ENCODE measurements around the gene SMAD2. TPM values are rescaled to one million over a fixed set of nuclear protein-coding genes. Genes with fewer than 3 reads are reported as not detected.

The SMAD2 gene
- total RNA-seq, 1 experiment from 2014 or later = 129 TPM

DNA sequence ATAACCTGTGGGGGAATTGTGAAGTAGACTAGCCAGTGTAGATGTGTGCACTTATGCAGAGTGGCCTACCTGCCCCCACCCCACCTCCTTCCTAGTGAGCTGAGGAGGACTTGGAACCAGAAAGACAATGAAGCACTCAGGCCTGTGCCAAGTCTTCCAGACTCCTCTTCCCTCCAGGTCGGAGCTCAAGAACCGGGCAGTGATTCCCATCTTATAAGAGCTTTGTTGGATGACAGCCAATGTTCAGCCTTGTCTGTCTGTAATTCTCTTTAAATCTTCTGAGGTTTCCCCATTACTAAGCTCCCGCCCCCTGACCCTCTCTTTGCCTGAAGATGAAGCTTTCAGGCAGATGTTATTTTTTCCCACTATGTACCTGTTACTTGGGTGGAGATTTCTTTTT is 121.0 kb downstream of the SMAD2 start:
- POLR2A ChIA-PET = no interaction called here
- Histone ChIP-seq H3K36me3 (ENCODE audit: control insufficient read depth, insufficient read depth, low read length) (no peaks in the 10 kb centered on the region), H3K27me3 (ENCODE audit: control insufficient read depth, insufficient read depth, low read length) (no peaks in the 10 kb centered on the region), H3K4me3 (ENCODE audit: low read depth in 2 of 2, low read length in 2 of 2) (no peak overlapping the region), H3K27ac (ENCODE audit: low read length) (no peak overlapping the region), H3K4me1 (ENCODE audit: control insufficient read depth, insufficient read depth, low read length) (no peaks in the 10 kb centered on the region), H3K9me3 (ENCODE audit: control insufficient read depth, insufficient read depth, low read depth, low read length) (no peaks in the 10 kb centered on the region)
- in situ Hi-C loops (cut with HindIII; ENCODE audit: low pct_unique_long_range_greater_than_20kb, low sequenced_read_pairs) = no loop called here
- CTCF ChIA-PET = no interaction called here
- ATAC-seq (no peak), DNase-seq (ENCODE audit: low read depth, low spot score) (no peak)
- TF ChIP-seq, protein P1, sequence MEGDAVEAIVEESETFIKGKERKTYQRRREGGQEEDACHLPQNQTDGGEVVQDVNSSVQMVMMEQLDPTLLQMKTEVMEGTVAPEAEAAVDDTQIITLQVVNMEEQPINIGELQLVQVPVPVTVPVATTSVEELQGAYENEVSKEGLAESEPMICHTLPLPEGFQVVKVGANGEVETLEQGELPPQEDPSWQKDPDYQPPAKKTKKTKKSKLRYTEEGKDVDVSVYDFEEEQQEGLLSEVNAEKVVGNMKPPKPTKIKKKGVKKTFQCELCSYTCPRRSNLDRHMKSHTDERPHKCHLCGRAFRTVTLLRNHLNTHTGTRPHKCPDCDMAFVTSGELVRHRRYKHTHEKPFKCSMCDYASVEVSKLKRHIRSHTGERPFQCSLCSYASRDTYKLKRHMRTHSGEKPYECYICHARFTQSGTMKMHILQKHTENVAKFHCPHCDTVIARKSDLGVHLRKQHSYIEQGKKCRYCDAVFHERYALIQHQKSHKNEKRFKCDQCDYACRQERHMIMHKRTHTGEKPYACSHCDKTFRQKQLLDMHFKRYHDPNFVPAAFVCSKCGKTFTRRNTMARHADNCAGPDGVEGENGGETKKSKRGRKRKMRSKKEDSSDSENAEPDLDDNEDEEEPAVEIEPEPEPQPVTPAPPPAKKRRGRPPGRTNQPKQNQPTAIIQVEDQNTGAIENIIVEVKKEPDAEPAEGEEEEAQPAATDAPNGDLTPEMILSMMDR (IDR thresholded peaks at IDR 0.05) = no peak
- TF ChIP-seq, protein P2, sequence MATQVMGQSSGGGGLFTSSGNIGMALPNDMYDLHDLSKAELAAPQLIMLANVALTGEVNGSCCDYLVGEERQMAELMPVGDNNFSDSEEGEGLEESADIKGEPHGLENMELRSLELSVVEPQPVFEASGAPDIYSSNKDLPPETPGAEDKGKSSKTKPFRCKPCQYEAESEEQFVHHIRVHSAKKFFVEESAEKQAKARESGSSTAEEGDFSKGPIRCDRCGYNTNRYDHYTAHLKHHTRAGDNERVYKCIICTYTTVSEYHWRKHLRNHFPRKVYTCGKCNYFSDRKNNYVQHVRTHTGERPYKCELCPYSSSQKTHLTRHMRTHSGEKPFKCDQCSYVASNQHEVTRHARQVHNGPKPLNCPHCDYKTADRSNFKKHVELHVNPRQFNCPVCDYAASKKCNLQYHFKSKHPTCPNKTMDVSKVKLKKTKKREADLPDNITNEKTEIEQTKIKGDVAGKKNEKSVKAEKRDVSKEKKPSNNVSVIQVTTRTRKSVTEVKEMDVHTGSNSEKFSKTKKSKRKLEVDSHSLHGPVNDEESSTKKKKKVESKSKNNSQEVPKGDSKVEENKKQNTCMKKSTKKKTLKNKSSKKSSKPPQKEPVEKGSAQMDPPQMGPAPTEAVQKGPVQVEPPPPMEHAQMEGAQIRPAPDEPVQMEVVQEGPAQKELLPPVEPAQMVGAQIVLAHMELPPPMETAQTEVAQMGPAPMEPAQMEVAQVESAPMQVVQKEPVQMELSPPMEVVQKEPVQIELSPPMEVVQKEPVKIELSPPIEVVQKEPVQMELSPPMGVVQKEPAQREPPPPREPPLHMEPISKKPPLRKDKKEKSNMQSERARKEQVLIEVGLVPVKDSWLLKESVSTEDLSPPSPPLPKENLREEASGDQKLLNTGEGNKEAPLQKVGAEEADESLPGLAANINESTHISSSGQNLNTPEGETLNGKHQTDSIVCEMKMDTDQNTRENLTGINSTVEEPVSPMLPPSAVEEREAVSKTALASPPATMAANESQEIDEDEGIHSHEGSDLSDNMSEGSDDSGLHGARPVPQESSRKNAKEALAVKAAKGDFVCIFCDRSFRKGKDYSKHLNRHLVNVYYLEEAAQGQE (IDR thresholded peaks at IDR 0.05; ENCODE audit: insufficient read depth in 1 of 2, low read depth in 2 of 2, low read length in 1 of 2) = no peak
- TF ChIP-seq SIN3A (IDR thresholded peaks at IDR 0.05; ENCODE audit: borderline replicate concordance, insufficient read depth, low read depth, low read length) (no peak), TCF7L2 (IDR thresholded peaks at IDR 0.05; ENCODE audit: low read depth, low read length) (no peak), POLR2AphosphoS5 (IDR thresholded peaks at IDR 0.05; ENCODE audit: low read depth, low read length) (no peak)
- intact Hi-C loops (cut with micrococcal nuclease; ENCODE audit: unreplicated experiment) = no loop called here
- BruUV-seq (replicated peaks) = no TSS peak

DNA sequence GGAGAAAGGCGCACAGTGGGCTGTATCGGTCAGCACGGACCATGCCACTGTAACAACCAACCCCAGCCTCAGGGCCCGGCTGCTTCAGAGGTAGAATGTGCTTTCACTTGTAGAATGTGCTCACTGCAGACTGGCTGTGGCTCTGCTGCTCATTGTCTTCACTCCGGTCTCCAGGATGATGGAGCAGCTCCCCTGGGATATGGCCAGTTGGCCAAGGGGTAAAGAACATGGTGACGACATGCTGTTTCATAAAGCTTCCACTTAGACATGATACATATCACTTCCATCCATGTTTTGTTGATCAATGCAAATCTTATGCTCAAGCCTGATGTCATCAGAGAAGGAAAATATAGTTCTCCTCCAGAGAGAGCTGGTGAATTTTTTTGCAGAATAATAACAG is 127.7 kb downstream of the SMAD2 start:
- no peak for DNase-seq (ENCODE audit: low read depth, low spot score)
- H3K4me3 ChIP-seq (ENCODE audit: low read depth in 2 of 2, low read length in 2 of 2) = no peak overlapping the region
- ChIA-PET POLR2A (no interaction called here), CTCF (no interaction called here)
- ATAC-seq = no peak
- TF ChIP-seq, protein P2 (IDR thresholded peaks at IDR 0.05; ENCODE audit: insufficient read depth in 1 of 2, low read depth in 2 of 2, low read length in 1 of 2) = no peak
- TF ChIP-seq POLR2AphosphoS5 (IDR thresholded peaks at IDR 0.05; ENCODE audit: low read depth, low read length) (no peak), SIN3A (IDR thresholded peaks at IDR 0.05; ENCODE audit: borderline replicate concordance, insufficient read depth, low read depth, low read length) (no peak), TCF7L2 (IDR thresholded peaks at IDR 0.05; ENCODE audit: low read depth, low read length) (no peak)
- TF ChIP-seq, protein P1 (IDR thresholded peaks at IDR 0.05) = no peak
- no peaks in the 10 kb centered on the region for H3K27me3 ChIP-seq (ENCODE audit: control insufficient read depth, insufficient read depth, low read length)
- no peak overlapping the region for H3K27ac ChIP-seq (ENCODE audit: low read length)
- no peaks in the 10 kb centered on the region for H3K9me3 ChIP-seq (ENCODE audit: control insufficient read depth, insufficient read depth, low read depth, low read length)
- BruUV-seq (replicated peaks) = no TSS peak
- H3K4me1 ChIP-seq (ENCODE audit: control insufficient read depth, insufficient read depth, low read length) = no peaks in the 10 kb centered on the region
- in situ Hi-C loops (cut with HindIII; ENCODE audit: low pct_unique_long_range_greater_than_20kb, low sequenced_read_pairs) = no loop called here
- intact Hi-C loops (cut with micrococcal nuclease; ENCODE audit: unreplicated experiment) = no loop called here
- H3K36me3 ChIP-seq (ENCODE audit: control insufficient read depth, insufficient read depth, low read length) = no peaks in the 10 kb centered on the region
